ENCODE data around the gene TMEM106A.

GRCh38 chr17:43215341-43215740 is 3.7 kb downstream of the TMEM106A start:
- TF ChIP-seq POLR2AphosphoS5 (IDR thresholded peaks at IDR 0.05; ENCODE audit: low read depth, low read length) (no peak), POLR2A (IDR thresholded peaks at IDR 0.05; ENCODE audit: low read depth, low read length) (no peak)
